K562 (cell line): ENCODE results near the gene LARP4B. TPM values are rescaled to one million over a fixed set of nuclear protein-coding genes. Genes with fewer than 3 reads are reported as not detected.

Experiments
- ATAC-seq: fragments of 200-7000 bp; cut with Tn5 transposase; 3 replicates; pipeline ENCODE4 v1.9.1; 2020; ENCODE audit warnings: moderate library complexity
- BruUV-seq: library from RNA; stranded (reverse); fragments of 400-500 nt; replicated peaks from 2 replicates; lab custom pipeline; 2021; lab: Mats Ljungman, UMichigan
- CTCF ChIA-PET: fragments of 300-600 bp; formaldehyde crosslinking; extraction: SDS; loops from one replicate; lab custom pipeline; 2021; ENCODE audit warnings: low intra/inter-chr PET ratio; lab: Yijun Ruan, JAX
- POLR2A ChIA-PET: fragments of 300-600, 350-650 bp; sonication (Branson Sonifier 250); formaldehyde crosslinking; extraction: SDS; loops from one replicate; lab custom pipeline; 2021; ENCODE audit warnings: antibody characterized with exemption, inconsistent platforms; lab: Yijun Ruan, JAX
- DNase-seq, 4 experiments: peaks; one replicate each; pipeline versions ENCODE4 v3.0.0 to v3.0.0-alpha.2; 2011 to 2018; ENCODE audit warnings: low spot score in 3 of 4, mixed read lengths in 3 of 4; ENCODE audit errors: extremely low read depth in 1 of 4
- FAIRE-seq: peaks from 2 replicates; lab custom pipeline; 2011; peaks lifted over from hg19 to GRCh38; lab: Jason Lieb, UNC
- H2AFZ ChIP-seq: 2 replicates; pipeline ENCODE4 v1.6.0; 2011; ENCODE audit warnings: low read depth, low read length, control low read depth, inconsistent platforms
- H3K27ac ChIP-seq: fragments of 200-600 bp; 3 replicates; pipeline ENCODE4 v1.8.0; 2011; ENCODE audit warnings: low read depth, mild to moderate bottlenecking, control low read depth, inconsistent platforms, low read length, moderate library complexity, mixed read lengths; ENCODE audit errors: extremely low read depth
- H3K27me3 ChIP-seq, 2 experiments: fragments of 300-600 bp in 1 of 2; 2 replicates in 1 of 2; 3 replicates in 1 of 2; pipeline versions ENCODE4 v1.6.0 to v1.8.0; 2011; ENCODE audit warnings: inconsistent platforms in 2 of 2, low read length in 2 of 2, mild to moderate bottlenecking in 1 of 2, mixed read lengths in 1 of 2, moderate library complexity in 1 of 2; ENCODE audit not compliant: control insufficient read depth in 2 of 2, insufficient read depth in 2 of 2
- H3K36me3 ChIP-seq: fragments of 300-600 bp; 3 replicates; pipeline ENCODE4 v1.8.0; 2011; ENCODE audit warnings: mild to moderate bottlenecking, low read length, inconsistent platforms; ENCODE audit not compliant: control insufficient read depth, insufficient read depth
- H3K4me1 ChIP-seq, 2 experiments: fragments of 200-600 bp in 1 of 2; replicated peaks in 1 of 2; 2 replicates in 1 of 2; 3 replicates in 1 of 2; pipeline versions ENCODE4 v1.5.1 to v1.8.0; 2011; ENCODE audit warnings: inconsistent platforms in 2 of 2, low read length in 2 of 2, mild to moderate bottlenecking in 1 of 2, mixed read lengths in 1 of 2, moderate library complexity in 1 of 2; ENCODE audit not compliant: control insufficient read depth in 2 of 2, insufficient read depth in 2 of 2
- H3K4me2 ChIP-seq: 2 replicates; pipeline ENCODE4 v1.6.1; 2011; ENCODE audit warnings: low read length, control low read depth, inconsistent platforms, mixed read lengths; ENCODE audit not compliant: insufficient read depth
- H3K4me3 ChIP-seq: fragments of 200-600 bp; sonication (generic), shearing (Covaris generic); 2 replicates; pipeline ENCODE4 v1.5.1; 2016; ENCODE audit warnings: control low read depth, inconsistent platforms
- H3K79me2 ChIP-seq: fragments of 200-600 bp; 3 replicates; pipeline ENCODE4 v1.8.0; 2011; ENCODE audit warnings: low read length, inconsistent platforms; ENCODE audit not compliant: control insufficient read depth, insufficient read depth
- H3K9ac ChIP-seq, 2 experiments: 2 replicates each; pipeline versions ENCODE4 v1.6.0 to v1.6.1; 2011; ENCODE audit warnings: low read depth in 2 of 2, low read length in 2 of 2, control low read depth in 1 of 2, inconsistent platforms in 1 of 2, mild to moderate bottlenecking in 1 of 2, mixed read lengths in 1 of 2; ENCODE audit not compliant: insufficient read depth in 1 of 2
- H3K9me1 ChIP-seq: one replicate; pipeline ENCODE4 v1.6.0; 2011; ENCODE audit warnings: inconsistent platforms, mild to moderate bottlenecking, low read length, moderate library complexity; ENCODE audit not compliant: control insufficient read depth, insufficient read depth
- H3K9me3 ChIP-seq: replicated peaks from 2 replicates; pipeline ENCODE4 v1.5.1; 2011; ENCODE audit warnings: low read depth, low read length, inconsistent platforms; ENCODE audit not compliant: control insufficient read depth, insufficient read depth
- H4K20me1 ChIP-seq: replicated peaks from 2 replicates; pipeline ENCODE4 v1.6.1; 2011; ENCODE audit warnings: low read length, inconsistent platforms, mixed read lengths; ENCODE audit not compliant: control insufficient read depth, insufficient read depth
- BRD9 ChIP-seq: fragments of 450-650 bp; IDR thresholded peaks from 2 replicates; pipeline ENCODE4 v1.6.1; 2018; ENCODE audit warnings: low read depth; ENCODE audit not compliant: partially characterized antibody
- CHD4 ChIP-seq: fragments of 200-600 bp; sonication (generic); IDR thresholded peaks from 3 replicates; pipeline ENCODE4 v1.6.1; 2012; ENCODE audit warnings: low read depth, mild to moderate bottlenecking, mixed read lengths, low read length, inconsistent platforms; ENCODE audit not compliant: insufficient read depth, insufficient replicate concordance, poor library complexity, severe bottlenecking
- JUNB ChIP-seq: fragments of 450-650 bp; formaldehyde crosslinking; conservative IDR thresholded peaks from 2 replicates; pipeline ENCODE4 v1.4.0; 2020; ENCODE audit warnings: mild to moderate bottlenecking
- PML ChIP-seq: IDR thresholded peaks from 2 replicates; pipeline ENCODE4 v1.6.1; 2012; ENCODE audit warnings: low read length, inconsistent platforms
- SMARCA5 ChIP-seq: fragments of 450-650 bp; IDR thresholded peaks from 2 replicates; pipeline ENCODE4 v1.6.1; 2016
- SREBF2 ChIP-seq: sonication (generic); formaldehyde crosslinking; IDR thresholded peaks from 2 replicates; pipeline ENCODE4 v1.4.0; 2020; ENCODE audit warnings: mild to moderate bottlenecking, missing genetic modification reagents
- ZNF175 ChIP-seq: fragments of 200-800 bp; sonication (Bioruptor generic); IDR thresholded peaks from 2 replicates; pipeline ENCODE4 v1.6.1; 2016; ENCODE audit warnings: low read depth, mild to moderate bottlenecking, missing genetic modification characterization, missing compliant biosample characterization
- WGBS: fragments of 100-300 bp; shearing (Covaris generic); methylation state at CpG from one replicate; pipeline ENCODE4 v1.1.6; 2016; ENCODE audit warnings: low coverage, mixed read lengths; ENCODE audit not compliant: insufficient coverage; ENCODE audit errors: missing lambda C conversion rate; 5-methylcytosine and 5-hydroxymethylcytosine counted together
- in situ Hi-C: fragments of 300-500 bp; cut with MboI; formaldehyde crosslinking; loops from 4 replicates; pipeline ENCODE4 v1.15.0; 2018; ENCODE audit warnings: inconsistent platforms, mixed read lengths
- intact Hi-C: fragments of 100-400 bp; cut with micrococcal nuclease; formaldehyde crosslinking; loops from 2 replicates; pipeline ENCODE4 v1.14.2; 2022
- polyA plus RNA-seq, 8 experiments: library from polyadenylated mRNA; depleted of rRNA in 4 of 8; stranded (reverse) in 5 of 8; unstranded in 3 of 8; fragments of >200 nt; fragmentation: Nextera tagmentation in 2 of 8; fragmentation: Illumina TruSeq in 1 of 8; extraction: Ambion mirVana in 2 of 8; extraction: Trizol in 1 of 8; gene quantifications; 2 replicates each; pipeline versions ENCODE4 v1.2.1 to v1.2.3, GENCODE V29; 2011 to 2014; ENCODE audit warnings: inconsistent platforms in 1 of 8, missing spikeins in 1 of 8
- total RNA-seq, 7 experiments: library from RNA; depleted of rRNA in 6 of 7; stranded (reverse); fragments of >200 nt in 6 of 7; fragmentation: Illumina TruSeq in 2 of 7; extraction: Trizol in 2 of 7; gene quantifications; 2 replicates each; pipeline versions ENCODE4 v1.2.1 to v1.2.3, GENCODE V29; 2011 to 2021; ENCODE audit warnings: low replicate concordance in 1 of 7
- TF ChIP-seq, protein P1 (sequence below): fragments of 250-450 bp; sonication (Bioruptor Pico); IDR thresholded peaks from 2 replicates; pipeline ENCODE4 v1.4.0; 2020; ENCODE audit warnings: mild to moderate bottlenecking, moderate library complexity

The LARP4B gene
- total and polyA plus RNA-seq, 9 of the 15 experiments (the other 6 are each of a cell fraction or from before 2014, with no cell fraction given): 11.8 to 130 (median 42.6) TPM

- BruUV-seq: no TSS peak
- in situ Hi-C loops: no loop called here
Observed at GRCh38 chr10:895324-895723, 36.2 kb downstream of the LARP4B start.

More at GRCh38 chr10:895324-895723, 36.2 kb downstream of the LARP4B start:
- no peak overlapping the region for H3K4me2 ChIP-seq
- H4K20me1 ChIP-seq: no peaks in the 10 kb centered on the region; the same call in 1 of the 2 replicates
- DNase-seq (no peak), ATAC-seq (no peak), FAIRE-seq (no peak)
- no peaks in the 10 kb centered on the region for H3K27me3 ChIP-seq
- 68% methylated on average over 4 of the region's 4 CpGs for WGBS
- H3K4me3 ChIP-seq: no peak overlapping the region
- ChIA-PET POLR2A (interaction anchor here (0.6 to 2.4 kb wide), 2 partner anchors 11 to 25 kb away, joined by 3 to 14 read pairs; no protein-coding TSS in a partner anchor), CTCF (no interaction called here)
- H3K4me1 ChIP-seq: no peaks in the 10 kb centered on the region
- H2AFZ ChIP-seq: no peak overlapping the region
- no peak overlapping the region for H3K9ac ChIP-seq
- TF ChIP-seq SREBF2 (CRISPR knock-in tag) (no peak), PML (no peak), BRD9 (no peak), SMARCA5 (no peak), JUNB (CRISPR knock-in tag) (no peak), CHD4 (no peak), ZNF175 (CRISPR knock-in tag) (no peak)
- TF ChIP-seq, protein P1, sequence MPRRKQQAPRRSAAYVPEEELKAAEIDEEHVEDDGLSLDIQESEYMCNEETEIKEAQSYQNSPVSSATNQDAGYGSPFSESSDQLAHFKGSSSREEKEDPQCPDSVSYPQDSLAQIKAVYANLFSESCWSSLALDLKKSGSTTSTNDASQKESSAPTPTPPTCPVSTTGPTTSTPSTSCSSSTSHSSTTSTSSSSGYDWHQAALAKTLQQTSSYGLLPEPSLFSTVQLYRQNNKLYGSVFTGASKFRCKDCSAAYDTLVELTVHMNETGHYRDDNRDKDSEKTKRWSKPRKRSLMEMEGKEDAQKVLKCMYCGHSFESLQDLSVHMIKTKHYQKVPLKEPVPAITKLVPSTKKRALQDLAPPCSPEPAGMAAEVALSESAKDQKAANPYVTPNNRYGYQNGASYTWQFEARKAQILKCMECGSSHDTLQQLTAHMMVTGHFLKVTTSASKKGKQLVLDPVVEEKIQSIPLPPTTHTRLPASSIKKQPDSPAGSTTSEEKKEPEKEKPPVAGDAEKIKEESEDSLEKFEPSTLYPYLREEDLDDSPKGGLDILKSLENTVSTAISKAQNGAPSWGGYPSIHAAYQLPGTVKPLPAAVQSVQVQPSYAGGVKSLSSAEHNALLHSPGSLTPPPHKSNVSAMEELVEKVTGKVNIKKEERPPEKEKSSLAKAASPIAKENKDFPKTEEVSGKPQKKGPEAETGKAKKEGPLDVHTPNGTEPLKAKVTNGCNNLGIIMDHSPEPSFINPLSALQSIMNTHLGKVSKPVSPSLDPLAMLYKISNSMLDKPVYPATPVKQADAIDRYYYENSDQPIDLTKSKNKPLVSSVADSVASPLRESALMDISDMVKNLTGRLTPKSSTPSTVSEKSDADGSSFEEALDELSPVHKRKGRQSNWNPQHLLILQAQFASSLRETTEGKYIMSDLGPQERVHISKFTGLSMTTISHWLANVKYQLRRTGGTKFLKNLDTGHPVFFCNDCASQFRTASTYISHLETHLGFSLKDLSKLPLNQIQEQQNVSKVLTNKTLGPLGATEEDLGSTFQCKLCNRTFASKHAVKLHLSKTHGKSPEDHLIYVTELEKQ (CRISPR knock-in tag): no peak
- H3K9me1 ChIP-seq: no peaks in the 10 kb centered on the region
- peaks cover 96% of the 10 kb centered on the region for H3K79me2 ChIP-seq
- H3K9me3 ChIP-seq: no peaks in the 10 kb centered on the region
- H3K27ac ChIP-seq: no peak overlapping the region
- intact Hi-C loops: no loop called here
- peaks cover 25% of the 10 kb centered on the region; the same call in 2 of the 3 replicates for H3K36me3 ChIP-seq
